RWPE1 (cell line): ENCODE measurements around the gene ARHGEF12.

ENCODE experiments used
- CTCF ChIA-PET: fragments of 350-600 bp; sonication (Branson Sonifier 250); formaldehyde crosslinking; extraction: SDS; loops from one replicate; lab custom pipeline; 2021; lab: Yijun Ruan, JAX
- POLR2A ChIA-PET: fragments of 400-600 bp; formaldehyde crosslinking; extraction: SDS; loops from one replicate; lab custom pipeline; 2020; ENCODE audit warnings: antibody characterized with exemption; ENCODE audit not compliant: low non-redundant PET; lab: Yijun Ruan, JAX
- DNase-seq: peaks from one replicate; pipeline ENCODE4 v3.0.0; 2012; ENCODE audit warnings: low spot score
- H3K27ac ChIP-seq: fragments of 450-650 bp; 2 replicates; pipeline ENCODE4 v1.5.1; 2017
- CTCF ChIP-seq: fragments of 450-650 bp; conservative IDR thresholded peaks from 2 replicates; pipeline ENCODE4 v1.5.1; 2017; ENCODE audit warnings: low read depth, mild to moderate bottlenecking

ARHGEF12 gene

GRCh38 chr11:120520091-120520822, 184.0 kb downstream of the ARHGEF12 start:
- no peak for TF ChIP-seq CTCF
- no peak overlapping the region for H3K27ac ChIP-seq
- ChIA-PET CTCF (no interaction called here), POLR2A (no interaction called here)
- no peak for DNase-seq

- ChIA-PET CTCF (no interaction called here), POLR2A (no interaction called here)
- DNase-seq: no peak
- no peak for TF ChIP-seq CTCF
- H3K27ac ChIP-seq: no peak overlapping the region
These were observed 185.0 kb downstream of the ARHGEF12 start for GRCh38 chr11:120521176-120521575.

GRCh38 chr11:120522021-120522420, 185.8 kb downstream of the ARHGEF12 start:
- ChIA-PET CTCF (interaction anchor here (0.6 kb wide), 1 partner anchor 338 kb away, joined by 3 read pairs; no protein-coding TSS in a partner anchor), POLR2A (no interaction called here)
- H3K27ac ChIP-seq: no peak overlapping the region
- no peak for DNase-seq
- TF ChIP-seq CTCF: no peak

GRCh38 chr11:120522736-120523135, 186.5 kb downstream of the ARHGEF12 start:
- TF ChIP-seq CTCF: no peak
- ChIA-PET POLR2A (no interaction called here), CTCF (interaction anchor here (0.6 to 0.7 kb wide), 2 partner anchors 162 to 339 kb away, joined by 3 read pairs; no protein-coding TSS in a partner anchor)
- no peak for DNase-seq
- H3K27ac ChIP-seq: no peak overlapping the region

- no peak for DNase-seq
- POLR2A ChIA-PET: no interaction called here
- no peak overlapping the region for H3K27ac ChIP-seq
- CTCF ChIA-PET: interaction anchor here (0.7 to 0.9 kb wide), 3 partner anchors 32 to 792 kb away, joined by 3 read pairs; no protein-coding TSS in a partner anchor
- no peak for TF ChIP-seq CTCF
These were observed 187.0 kb downstream of the ARHGEF12 start for GRCh38 chr11:120523196-120523595.

- DNase-seq: no peak
- POLR2A ChIA-PET: interaction anchor here (0.7 kb wide), 1 partner anchor 42 kb away, joined by 4 read pairs; no protein-coding TSS in a partner anchor
- CTCF ChIA-PET: interaction anchor here (0.6 kb wide), 1 partner anchor 300 kb away, joined by 3 read pairs; no protein-coding TSS in a partner anchor
- H3K27ac ChIP-seq: no peak overlapping the region
- TF ChIP-seq CTCF: no peak
These were observed 188.4 kb downstream of the ARHGEF12 start for GRCh38 chr11:120524536-120525085.
